Iris pigment epithelial cell (primary cell): Measurements from ENCODE around the gene RASAL3.

ENCODE experiments used
- DNase-seq: peaks from one replicate; pipeline ENCODE4 v3.0.0-alpha.2; 2011; ENCODE audit warnings: low read depth

The RASAL3 gene

DNA sequence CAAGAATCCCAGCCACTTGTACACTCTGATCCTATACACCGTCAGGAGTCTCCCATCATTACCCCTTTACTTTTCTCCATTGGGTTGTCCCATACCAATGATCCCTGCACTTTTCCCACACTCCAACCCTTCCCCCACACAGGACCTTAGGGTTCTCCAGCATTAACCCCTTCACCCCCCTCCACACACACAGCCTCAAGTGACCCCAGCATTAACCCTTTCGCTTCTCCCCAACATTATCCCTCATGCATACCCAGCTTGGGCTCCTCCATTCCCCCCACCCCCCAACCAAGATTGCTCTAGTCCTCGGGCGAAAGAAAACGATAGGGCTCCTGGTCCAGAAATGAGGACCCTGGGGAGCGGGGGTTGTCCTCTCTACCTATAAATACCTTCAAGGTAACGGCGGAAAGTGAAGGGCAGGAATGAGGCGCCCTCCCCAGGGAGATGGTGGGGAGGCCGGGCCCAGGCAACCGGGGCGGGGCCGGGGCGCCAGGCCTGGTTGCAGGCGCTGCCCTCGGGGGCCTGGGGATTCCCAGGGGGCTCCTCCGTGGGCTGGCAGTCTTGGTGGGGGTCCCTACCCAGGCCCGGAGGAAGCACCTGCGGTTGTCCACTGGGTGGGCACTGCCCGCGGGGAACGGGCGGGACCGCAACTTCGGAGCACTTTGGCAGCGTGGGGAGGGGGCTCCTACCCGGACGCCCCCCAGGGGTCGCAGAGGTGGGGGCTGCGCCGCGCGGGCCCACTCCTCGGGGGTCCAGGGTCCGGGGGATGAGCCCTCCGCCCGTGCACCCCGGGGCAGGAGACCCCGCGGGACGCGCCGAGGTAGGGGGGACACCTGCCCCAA lies 15.3 kb downstream of the RASAL3 start:
- DNase-seq: no peak

DNA sequence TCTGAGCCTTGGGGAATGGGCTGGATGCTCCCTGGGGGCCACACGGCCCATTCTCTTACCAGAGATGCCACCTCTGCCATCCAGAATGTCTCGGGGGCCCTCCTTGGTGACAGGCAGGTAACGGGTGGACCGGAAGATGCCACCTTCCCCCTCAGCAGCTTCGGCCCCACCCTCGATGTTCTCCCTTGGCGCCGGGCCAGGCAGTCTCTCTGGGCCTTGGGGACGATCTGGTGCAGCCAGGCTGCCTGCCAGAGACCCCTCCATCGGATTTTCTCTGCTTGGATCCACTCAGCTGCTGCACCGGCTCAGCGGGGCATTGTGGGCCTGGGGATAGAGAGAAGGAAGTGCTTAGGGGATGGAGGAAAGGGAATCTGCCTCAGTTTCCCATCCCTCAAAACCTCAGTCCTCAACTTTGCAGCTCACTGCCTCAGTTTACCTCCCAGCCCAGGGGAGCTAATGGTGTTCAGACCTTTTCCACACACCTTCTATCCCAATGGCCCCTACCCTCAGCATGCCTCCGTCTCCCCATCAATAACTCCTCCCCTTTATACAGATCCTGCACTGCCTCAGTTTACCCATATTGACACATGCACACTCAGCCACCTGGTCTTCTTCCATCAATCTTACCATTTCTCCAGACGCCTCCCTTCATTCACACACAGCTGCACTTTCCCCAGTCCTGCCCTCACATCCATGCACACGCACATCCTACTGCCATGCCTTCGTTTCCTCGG lies 16.1 kb downstream of the RASAL3 start:
- DNase-seq: no peak

DNA sequence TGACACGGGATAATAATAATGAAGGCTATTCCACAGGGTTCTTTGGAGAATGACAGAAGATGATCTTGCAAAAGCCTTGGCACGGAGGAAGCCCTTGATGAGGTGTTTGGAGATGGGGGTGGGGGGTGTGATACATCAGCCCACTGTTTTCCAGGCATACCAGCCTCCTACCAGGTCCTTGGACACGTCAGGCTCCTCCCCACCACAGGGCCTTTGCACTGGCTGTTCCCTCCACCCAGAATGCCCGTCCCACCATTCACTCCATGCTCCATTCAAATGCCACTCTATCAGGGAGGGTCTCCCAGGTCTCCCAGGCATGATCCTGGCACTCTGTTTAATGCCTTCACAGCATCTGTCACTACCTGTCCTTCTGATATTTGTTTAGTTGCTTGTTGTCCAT lies 17.3 kb downstream of the RASAL3 start:
- DNase-seq: no peak

DNA sequence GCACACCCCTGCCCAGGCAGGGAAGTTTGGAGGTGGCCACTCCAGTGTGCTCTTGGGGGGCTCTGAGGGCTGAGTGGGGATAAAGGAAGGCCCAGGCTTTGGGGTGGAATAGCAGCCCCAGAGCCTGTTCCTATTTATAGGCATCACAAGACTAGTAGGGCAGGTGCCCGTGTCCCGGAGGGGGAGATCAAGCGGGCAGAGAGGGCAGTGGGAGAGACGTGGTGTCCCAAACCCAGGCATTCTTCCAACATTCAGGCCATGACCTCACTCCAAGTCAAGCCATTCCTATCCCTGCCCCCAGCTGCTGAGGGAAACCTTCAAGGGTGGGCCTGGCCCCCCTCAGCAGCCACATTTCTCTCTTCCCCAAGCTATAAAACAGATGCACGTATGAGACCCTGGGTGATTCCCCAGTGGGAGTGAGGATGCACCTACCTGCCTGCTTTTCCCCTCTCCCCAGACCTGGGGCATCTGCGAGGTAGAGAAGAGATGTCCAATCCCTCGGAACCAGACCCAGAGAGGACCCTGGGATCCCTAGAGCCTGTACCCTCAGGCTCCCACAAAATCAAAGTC lies 18.5 kb downstream of the RASAL3 start:
- no peak for DNase-seq

DNA sequence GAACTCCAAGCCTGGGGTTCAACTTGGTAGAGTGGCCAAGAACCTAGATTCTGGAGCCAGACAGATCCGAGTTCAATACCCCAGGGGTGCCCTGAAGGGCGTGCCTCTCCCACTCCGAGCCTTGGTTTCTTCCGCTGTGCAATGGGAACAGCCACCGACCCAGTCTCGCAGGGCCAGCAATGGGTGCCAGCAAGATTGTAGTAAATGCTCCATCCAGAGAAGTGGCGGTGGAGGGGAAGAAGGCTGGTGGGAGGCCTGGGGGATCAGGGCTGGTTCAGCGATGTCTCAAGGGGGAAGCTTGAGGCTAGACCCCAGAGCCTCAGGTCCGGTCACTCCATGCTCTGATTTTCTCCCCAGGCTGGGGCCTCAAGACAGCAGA lies 19.1 kb downstream of the RASAL3 start:
- DNase-seq: no peak

DNA sequence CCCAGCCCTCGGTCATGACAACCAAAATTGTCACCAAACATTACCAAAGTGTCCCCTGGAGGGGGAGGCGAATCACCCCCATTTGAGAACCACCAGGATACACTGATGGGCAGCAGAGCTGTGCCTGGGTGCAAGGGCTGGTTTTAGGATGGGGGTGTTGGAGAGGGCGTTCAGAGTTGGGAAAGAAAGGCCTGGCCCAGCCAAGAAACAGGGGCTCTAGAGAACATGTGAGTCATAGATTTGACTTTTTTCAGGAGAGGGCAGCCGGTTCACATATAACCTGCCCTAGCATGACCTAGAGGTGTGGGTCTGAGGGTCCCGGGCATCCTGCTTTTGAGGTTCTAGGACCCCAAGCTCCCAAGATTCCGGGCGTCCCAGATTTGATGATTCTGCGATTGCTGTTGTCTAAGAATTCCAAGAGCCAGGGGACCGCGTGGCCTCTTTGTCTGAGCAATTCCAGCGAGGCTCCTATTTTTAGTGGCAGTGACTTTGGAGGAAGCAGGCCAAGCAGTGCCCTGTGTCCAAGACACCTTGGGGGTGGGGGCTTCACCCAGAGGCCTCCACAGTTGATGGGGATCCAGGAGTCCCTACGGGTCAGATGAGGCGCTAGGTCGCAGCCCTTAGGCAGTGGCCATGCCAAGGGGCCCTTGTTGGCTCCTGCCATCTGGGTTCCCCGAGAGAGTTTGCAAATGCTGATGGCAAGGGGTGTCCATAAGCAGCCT lies 19.7 kb downstream of the RASAL3 start:
- no peak for DNase-seq

DNA sequence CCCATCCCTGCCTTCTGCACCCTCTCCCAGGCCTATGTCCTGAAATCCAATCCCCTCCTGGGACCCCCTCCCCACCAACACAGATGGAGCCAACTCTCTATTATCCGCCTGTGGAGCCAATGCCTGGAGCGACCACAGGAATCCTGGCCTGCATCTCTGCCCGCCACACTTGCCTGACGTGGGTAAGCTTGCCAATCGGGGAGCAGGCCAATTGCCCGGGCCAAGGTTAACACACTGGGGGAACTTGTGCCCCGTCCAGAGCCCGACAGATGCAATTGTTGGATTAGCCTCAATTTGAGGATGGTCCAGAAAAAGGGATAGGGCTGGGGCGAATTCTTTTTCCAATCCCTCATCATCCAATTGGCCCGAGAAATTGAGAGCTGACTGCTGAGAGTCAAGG lies 20.5 kb downstream of the RASAL3 start:
- no peak for DNase-seq

DNA sequence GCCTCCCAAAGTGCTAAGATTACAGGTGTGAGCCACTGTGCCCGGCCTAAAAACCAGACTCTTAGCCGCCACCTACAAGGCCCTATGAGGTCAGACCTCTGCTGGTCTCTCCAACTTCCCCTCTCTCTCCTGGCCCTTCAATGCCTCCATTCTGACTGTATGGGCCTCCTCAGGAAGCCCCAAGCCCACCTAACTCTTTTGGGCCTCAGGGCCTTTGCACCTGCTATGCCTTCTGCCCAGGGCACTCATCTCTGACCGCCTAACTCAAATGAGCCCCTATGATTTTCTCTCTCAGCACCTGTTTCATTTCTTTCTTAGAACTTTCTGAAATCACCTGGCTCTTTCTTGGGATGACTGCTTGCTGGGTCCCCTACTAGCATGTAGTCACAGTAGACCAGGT lies 21.0 kb downstream of the RASAL3 start:
- DNase-seq: no peak

DNA sequence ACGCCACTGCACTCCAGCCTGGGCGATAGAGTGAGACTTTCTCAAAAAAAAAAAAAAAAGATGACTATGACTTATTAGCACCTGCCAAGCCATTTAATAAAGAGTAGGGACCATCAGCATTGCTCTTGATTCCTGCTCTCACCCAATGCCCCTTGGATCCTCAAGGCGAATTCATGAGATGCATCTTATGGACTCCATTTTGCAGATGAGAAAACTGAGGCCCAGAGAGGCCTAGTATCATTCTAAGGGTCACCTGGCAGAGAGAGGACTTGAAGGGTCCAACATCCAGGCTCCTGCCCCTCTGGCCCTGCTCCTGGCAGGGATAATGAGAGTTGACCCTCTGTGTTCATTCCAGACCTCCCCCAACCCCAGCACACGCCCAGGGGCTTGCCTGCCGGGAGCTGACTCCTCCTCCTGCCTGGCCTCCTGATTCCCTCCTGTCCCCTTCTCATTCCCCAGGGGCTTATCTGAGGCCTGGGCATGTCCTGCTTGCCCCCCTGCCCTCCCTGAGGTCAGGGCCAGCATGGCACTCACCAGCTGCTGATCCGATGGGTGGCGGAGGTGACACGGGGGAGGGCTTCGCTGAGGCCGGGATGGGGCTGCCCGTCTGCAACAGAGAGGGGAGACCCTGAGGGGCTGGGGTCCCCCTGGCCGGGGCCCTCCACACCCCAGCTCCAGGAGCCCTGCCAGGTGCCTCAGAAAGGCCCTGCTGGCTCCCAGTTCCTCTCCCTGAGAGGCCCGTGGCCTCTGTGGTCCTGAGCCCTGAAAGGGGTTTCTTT lies 22.0 kb downstream of the RASAL3 start:
- no peak for DNase-seq

DNA sequence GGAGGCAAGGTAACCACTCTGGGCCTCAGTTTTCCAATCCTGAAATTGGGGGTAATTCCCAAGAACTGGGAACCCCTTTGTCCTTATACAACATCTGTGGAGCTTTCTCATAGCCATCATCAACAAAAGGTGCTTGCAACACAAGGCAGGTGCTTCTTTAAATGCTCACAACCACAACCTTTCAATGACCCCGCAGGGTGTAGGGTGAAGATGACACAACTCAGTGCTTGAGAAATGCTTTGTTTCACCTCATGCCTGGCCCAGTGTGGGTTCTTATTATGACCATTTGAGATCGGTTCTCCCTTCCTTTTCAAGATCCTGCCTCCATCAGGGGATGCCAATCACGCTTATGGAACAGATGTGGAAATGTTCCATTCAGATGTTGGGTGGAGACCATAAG lies 23.0 kb downstream of the RASAL3 start:
- no peak for DNase-seq

DNA sequence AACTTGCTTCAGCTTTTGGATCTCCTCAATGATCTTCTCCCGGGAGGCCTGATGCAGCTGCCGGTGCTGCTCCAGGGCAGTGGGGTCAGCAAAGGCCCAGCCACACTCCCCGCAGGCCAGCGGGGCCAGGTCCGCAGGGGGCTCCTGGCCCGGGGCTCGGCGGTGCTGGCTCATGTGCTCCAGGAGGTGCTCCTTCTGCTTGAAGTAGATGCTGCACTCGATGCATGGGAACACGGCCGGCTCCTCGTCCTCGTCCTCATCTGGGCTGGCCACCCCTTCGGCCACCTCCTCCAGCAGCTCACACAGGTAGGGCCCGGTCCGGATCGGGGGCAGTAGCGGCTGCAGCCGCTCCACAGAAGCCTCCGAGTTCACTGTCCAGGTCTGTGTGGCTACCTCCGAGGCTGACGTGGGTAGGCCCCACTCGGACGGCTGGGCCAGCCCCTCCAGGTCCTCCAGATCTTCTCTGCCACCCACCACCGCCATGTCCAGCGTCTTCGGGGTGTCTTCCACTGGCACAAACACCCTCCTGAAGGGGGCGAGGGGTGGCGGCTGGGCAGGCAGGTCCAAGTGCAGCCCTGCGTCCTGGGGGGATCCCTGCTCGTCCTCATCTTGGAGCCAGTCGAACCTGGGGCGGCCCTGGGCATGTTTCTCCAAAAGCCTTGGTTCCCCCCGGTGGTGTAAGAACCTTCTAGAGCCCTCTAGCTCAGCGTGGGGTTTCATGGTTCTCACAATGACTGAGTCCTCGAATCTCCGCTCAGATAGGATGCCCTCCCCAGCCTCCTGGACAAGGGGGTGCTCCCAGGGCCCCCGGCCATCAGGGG lies 24.3 kb downstream of the RASAL3 start:
- DNase-seq: no peak

DNA sequence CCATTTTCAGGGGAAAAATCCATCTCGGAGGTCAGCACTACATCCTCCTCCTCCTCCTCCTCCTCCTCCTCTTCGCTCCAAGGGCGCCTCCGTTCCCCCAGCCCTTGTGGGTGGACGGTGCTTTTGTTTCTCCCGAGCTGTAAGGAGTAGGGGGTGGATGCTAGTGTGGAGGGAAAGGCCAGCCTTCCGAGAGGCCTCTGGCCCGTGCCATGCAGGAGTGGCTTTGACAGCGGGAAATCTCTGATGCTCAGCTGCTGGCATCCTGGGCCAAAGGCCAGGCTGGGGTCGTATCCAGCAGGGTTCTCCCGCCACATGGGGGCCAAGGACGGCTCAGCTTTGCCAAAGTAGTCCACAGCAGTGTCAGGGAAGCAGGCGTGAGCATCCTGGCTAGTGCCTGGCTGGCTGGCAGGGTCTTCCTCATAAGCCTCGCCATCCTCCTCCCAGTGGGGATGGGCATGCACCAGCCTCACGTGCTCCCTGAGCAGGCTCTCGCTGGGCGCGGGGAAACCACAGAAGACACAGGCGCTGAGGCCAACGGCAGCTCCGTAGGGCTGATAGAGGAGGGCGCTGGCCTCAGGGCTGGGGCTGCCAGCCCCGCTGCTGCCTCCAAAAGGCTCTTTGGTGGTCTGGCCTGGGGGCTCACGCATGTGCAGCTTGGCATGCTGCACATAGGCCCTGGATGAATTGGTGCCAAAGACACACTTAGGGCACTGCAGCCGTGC lies 25.1 kb downstream of the RASAL3 start:
- no peak for DNase-seq

DNA sequence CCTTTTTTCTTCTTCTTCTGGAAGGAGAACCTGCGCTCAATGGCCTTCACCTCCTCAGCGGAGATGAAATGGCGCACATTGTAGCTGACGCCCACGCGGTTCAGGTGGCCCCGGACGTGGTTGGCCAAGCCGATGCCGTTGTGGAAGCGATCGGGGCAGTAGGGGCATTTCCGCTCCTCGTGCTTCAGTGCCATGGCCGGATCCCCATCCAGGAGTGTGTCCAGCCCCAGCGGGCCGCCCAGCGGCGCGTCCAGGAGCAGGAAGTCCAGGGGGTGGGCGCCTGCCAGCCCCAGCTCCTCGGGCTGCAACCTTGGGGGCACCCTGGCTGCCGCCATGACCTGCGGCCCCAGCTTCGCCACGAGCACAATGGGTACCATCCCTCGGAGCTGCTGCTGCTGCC lies 25.8 kb downstream of the RASAL3 start:
- DNase-seq: no peak

DNA sequence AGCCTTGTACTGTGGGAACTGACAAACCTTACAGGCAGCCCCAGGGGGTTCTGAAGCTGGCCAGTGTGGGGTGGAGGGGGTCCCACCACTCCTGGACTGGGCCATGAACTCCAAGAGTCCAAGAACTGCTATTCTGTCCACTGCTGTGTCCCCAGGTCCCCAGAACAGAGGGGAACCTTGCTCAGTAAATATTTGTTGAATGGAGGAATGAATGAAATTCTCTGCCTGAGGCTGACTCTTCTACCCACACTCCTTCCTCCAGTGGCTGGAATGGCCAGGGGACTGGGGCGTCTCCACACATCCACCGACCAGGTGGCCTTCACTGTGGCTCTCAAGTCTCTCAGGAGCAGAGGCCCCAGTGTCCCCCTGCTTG lies 26.2 kb downstream of the RASAL3 start:
- DNase-seq: no peak

DNA sequence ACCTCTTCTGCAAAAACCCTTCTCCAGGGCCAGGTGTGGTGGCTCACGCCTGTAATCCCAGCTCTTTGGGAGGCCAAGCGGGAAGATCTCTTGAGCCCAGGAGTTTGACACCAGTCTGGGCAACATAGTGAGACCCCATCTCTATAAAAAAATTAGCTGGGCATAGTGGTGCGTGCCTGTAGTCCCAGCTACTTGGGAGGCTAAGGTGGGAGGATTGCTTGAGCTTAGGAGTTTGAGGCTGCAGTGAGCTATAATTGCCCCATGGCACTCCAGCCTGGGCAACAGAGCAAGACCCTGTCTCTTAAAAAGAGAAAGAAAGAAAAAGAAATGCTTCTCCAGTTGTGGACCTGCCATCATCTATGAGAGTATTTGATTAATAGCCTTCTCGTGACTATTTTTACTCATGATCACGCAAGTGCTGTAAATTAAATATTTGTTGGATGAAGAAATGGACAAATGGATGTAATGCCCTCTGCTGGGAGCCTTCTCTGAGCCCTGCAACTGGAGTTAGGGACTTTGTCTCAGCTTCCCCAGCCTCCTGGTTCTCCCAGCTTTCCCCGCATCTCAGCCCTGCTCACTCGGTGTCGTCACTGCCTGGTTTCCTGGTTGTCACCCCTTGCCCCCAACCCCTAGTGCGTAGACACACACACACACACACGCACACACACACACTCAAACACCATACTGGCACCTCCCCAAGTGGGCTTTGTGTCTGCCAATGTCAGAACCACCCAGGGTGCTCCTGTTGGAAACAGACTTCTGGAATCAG lies 26.8 kb downstream of the RASAL3 start:
- no peak for DNase-seq

DNA sequence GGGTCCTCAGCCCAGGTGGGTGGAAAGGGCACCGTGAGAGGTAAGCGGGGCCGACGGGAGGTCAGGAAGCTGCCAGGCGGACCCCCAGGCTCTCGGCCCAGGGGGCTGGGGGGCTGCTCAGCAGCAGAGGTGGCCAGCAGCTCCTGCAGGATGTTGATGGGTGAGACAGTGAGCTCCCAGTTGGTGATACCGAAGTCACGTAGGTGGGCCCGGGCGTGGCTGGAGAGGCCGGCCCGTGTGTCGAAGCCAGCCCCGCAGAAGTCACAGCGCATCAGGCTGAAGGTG lies 27.6 kb downstream of the RASAL3 start:
- DNase-seq: no peak

DNA sequence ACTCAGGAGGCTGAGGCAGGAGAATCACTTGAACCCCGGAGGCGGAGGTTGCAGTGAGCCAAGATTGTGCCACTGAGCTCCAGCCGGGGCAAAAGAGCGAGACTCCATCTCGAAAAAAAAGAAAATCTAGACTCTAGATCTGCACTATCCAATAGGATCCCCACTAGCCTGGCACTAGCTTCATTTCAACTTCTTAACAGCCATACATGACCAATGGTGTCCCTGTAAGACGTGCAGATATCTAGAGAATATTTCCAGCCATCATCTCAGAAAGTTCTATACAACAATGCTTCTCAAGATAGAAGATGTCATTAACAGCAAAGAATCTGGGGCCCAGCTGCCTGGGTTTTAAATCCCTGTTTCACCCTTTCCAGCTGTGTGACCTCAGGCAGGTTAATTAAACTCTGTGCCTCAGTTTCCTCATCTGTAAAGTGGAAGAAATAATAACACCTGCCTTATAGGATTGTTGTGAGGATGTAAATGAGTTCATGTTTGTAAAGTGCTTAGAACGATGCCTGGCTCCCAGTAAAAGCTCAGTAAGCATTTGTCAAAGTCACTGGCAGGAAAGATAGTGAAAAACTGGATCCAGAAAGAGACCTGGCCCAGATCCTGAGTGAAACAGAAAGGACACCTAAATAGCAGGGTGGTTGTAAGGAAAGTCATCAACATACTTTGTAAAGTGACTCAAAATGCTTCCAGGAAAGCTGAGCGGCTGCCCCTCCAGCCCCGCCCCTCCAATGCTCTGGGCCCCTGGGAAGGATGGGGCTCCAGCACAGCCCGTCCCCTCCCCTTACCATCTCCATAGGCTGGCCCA lies 28.1 kb downstream of the RASAL3 start:
- DNase-seq: no peak

DNA sequence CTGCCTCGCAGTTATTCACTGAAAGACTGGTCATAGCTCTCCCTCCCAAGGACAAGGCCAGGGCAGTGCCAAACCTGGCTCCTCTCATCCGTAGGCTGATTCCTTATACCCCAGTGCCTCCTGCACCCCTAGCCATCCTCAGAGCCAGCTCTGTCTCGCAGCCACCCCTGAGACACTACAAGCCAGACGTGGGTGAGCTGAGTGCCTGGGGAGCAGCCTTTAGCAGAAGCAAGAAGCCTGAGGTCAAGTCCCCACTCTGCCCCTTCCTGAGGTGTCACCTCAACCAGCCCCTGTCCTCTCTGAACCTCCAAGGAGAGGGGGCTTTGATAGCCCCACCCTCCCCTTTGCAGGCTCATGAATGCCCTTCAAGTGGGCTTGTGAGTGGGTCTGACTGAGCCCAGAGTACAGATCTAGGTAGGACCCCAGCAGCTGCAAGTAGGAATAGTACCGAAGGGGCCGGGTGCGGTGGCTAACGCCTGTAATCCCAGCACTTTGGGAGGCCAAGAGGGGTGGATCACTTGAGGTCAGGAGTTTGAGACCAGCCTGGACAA lies 30.8 kb downstream of the RASAL3 start:
- DNase-seq: no peak
